Neural cell (in vitro differentiated cells): ENCODE results near the gene AGPAT2. TPM values are rescaled to one million over a fixed set of nuclear protein-coding genes. Genes with fewer than 3 reads are reported as not detected.

Experiments used
- H2AFZ ChIP-seq: fragments of 200-600, 300-800 bp; sonication (generic), shearing (Covaris generic); 2 replicates; pipeline ENCODE4 v1.6.0; 2014; ENCODE audit warnings: low read depth, mild to moderate bottlenecking, antibody characterized with exemption, low read length, moderate library complexity
- H3F3A ChIP-seq: fragments of 200-600 bp; shearing (Covaris generic); 2 replicates; pipeline ENCODE4 v1.6.1; 2016; ENCODE audit warnings: mild to moderate bottlenecking, moderate library complexity, mixed read lengths, antibody characterized with exemption, low read length; ENCODE audit not compliant: insufficient read depth, poor library complexity, severe bottlenecking
- H3K27ac ChIP-seq: fragments of 200-600, 300-800 bp; sonication (generic), shearing (Covaris generic); 2 replicates; pipeline ENCODE4 v1.5.1; 2014; ENCODE audit warnings: mild to moderate bottlenecking, low read length, moderate library complexity
- H3K27me3 ChIP-seq: fragments of 300-800, 200-600 bp; sonication (generic), shearing (Covaris generic); 2 replicates; pipeline ENCODE4 v1.6.0; 2014; ENCODE audit warnings: mild to moderate bottlenecking, low read depth, low read length, moderate library complexity; ENCODE audit not compliant: insufficient read depth
- H3K36me3 ChIP-seq: fragments of 300-800, 200-600 bp; sonication (generic), shearing (Covaris generic); 2 replicates; pipeline ENCODE4 v1.5.1; 2014; ENCODE audit warnings: mild to moderate bottlenecking, antibody characterized with exemption, low read length, moderate library complexity; ENCODE audit not compliant: insufficient read depth
- H3K4me2 ChIP-seq: fragments of 300-800, 200-600 bp; sonication (generic), shearing (Covaris generic); 2 replicates; pipeline ENCODE4 v1.6.0; 2014; ENCODE audit warnings: mild to moderate bottlenecking, low read length
- H3K4me3 ChIP-seq: fragments of 300-800, 200-600 bp; sonication (generic), shearing (Covaris generic); 2 replicates; pipeline ENCODE4 v1.5.1; 2014; ENCODE audit warnings: mild to moderate bottlenecking, low read length, moderate library complexity
- H3K79me2 ChIP-seq: fragments of 200-600 bp; shearing (Covaris generic); replicated peaks from 2 replicates; pipeline ENCODE4 v1.6.0; 2014; ENCODE audit warnings: mild to moderate bottlenecking, low read length, moderate library complexity; ENCODE audit not compliant: insufficient read depth
- H3K9ac ChIP-seq: fragments of 300-800, 200-600 bp; sonication (generic), shearing (Covaris generic); 2 replicates; pipeline ENCODE4 v1.6.1; 2016; ENCODE audit warnings: mild to moderate bottlenecking, low read length, mixed read lengths
- H3K9me2 ChIP-seq: fragments of 200-600 bp; shearing (Covaris generic); 2 replicates; pipeline ENCODE4 v1.6.1; 2016; ENCODE audit warnings: mild to moderate bottlenecking, low read length, mixed read lengths; ENCODE audit not compliant: insufficient read depth
- H3K9me3 ChIP-seq: fragments of 200-600, 300-800 bp; sonication (generic), shearing (Covaris generic); 2 replicates; pipeline ENCODE4 v1.6.1; 2016; ENCODE audit warnings: mild to moderate bottlenecking, mixed run types, low read length, moderate library complexity, mixed read lengths
- H4K20me1 ChIP-seq: fragments of 200-600 bp; shearing (Covaris generic); 2 replicates; pipeline ENCODE4 v1.6.1; 2016; ENCODE audit warnings: mild to moderate bottlenecking, mixed run types; ENCODE audit not compliant: insufficient read depth
- EP300 ChIP-seq: fragments of 450-650 bp; conservative IDR thresholded peaks from 2 replicates; pipeline ENCODE4 v1.6.1; 2014; ENCODE audit warnings: antibody characterized with exemption, mild to moderate bottlenecking, moderate library complexity; ENCODE audit not compliant: poor library complexity, severe bottlenecking
- EZH2 ChIP-seq: fragments of 200-600, 300-800 bp; shearing (Covaris generic), sonication (generic); IDR thresholded peaks from 2 replicates; pipeline ENCODE4 v1.6.1; 2014; ENCODE audit warnings: antibody characterized with exemption, low read length, borderline replicate concordance, mild to moderate bottlenecking; ENCODE audit not compliant: insufficient read depth, poor library complexity, severe bottlenecking
- MXI1 ChIP-seq: fragments of 450-650 bp; conservative IDR thresholded peaks from 2 replicates; pipeline ENCODE4 v1.6.1; 2014; ENCODE audit warnings: antibody characterized with exemption, mild to moderate bottlenecking; ENCODE audit not compliant: poor library complexity, severe bottlenecking
- POLR2AphosphoS5 ChIP-seq: IDR thresholded peaks from 2 replicates; pipeline ENCODE4 v1.6.1; 2012
- RAD21 ChIP-seq: fragments of 450-650 bp; conservative IDR thresholded peaks from 2 replicates; pipeline ENCODE4 v1.6.1; 2014; ENCODE audit warnings: antibody characterized with exemption, mild to moderate bottlenecking, moderate library complexity
- SMC3 ChIP-seq: fragments of 450-650 bp; conservative IDR thresholded peaks from 2 replicates; pipeline ENCODE4 v1.6.1; 2014; ENCODE audit warnings: antibody characterized with exemption, mild to moderate bottlenecking, moderate library complexity; ENCODE audit not compliant: poor library complexity
- TAF1 ChIP-seq: IDR thresholded peaks from 2 replicates; pipeline ENCODE4 v1.6.1; 2012; ENCODE audit warnings: low read depth
- polyA plus RNA-seq: library from polyadenylated mRNA; depleted of rRNA; stranded (reverse); fragments of >200 nt; gene quantifications from 2 replicates; pipeline ENCODE4 v1.2.3, GENCODE V29; 2014
- TF ChIP-seq, protein P1 (sequence below): fragments of 450-650 bp; IDR thresholded peaks from 2 replicates; pipeline ENCODE4 v1.5.1; 2014; ENCODE audit warnings: antibody characterized with exemption, mild to moderate bottlenecking, moderate library complexity; ENCODE audit not compliant: poor library complexity, severe bottlenecking
- TF ChIP-seq, protein P2 (sequence below): IDR thresholded peaks from 2 replicates; pipeline ENCODE4 v1.6.1; 2012; ENCODE audit warnings: borderline replicate concordance

AGPAT2 gene
- polyA plus RNA-seq, 1 donor from 2014 or later, result 1.3 TPM

DNA sequence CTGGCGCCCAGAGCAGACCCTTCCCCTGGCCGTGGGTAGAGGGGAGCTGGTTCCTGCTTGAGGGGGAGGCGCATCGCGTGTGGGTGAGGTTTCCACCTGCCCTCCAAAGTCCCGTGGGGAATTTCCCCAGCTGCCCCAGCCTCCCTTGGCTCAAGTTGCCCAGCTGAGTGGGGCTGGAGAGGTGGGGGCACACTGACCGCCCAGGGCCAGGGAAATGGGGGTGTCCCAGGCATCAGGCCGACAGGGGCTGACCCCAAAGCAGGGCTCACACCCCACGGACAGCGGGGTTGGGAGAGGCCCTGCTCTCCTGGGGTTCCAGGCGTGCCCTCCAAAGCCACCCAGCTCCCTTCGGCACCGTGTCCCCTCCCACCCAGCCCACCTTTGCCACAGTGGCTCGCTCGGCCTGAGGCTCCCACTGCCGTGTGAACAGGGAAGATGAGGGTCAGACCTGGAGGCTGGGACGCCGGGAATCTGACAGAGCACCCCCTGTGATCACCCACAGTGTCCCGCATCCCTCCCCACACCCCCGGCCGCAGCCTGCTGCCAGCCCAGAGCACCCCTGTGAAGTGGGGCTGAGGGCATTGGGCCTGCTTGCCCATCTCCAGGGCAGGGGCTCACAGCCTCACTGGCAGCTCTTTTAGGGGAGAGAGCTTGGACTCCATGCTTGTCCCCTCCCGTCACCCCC, 25.5 kb downstream of the AGPAT2 start:
- Histone ChIP-seq H3K79me2 (no peaks in the 10 kb centered on the region), H3F3A (no peaks in the 10 kb centered on the region), H3K27ac (no peak overlapping the region), H3K9ac (no peak overlapping the region), H3K4me3 (no peak overlapping the region), H4K20me1 (no peaks in the 10 kb centered on the region), H3K4me2 (no peak overlapping the region), H3K9me3 (no peaks in the 10 kb centered on the region), H2AFZ (no peak overlapping the region), H3K9me2 (no peaks in the 10 kb centered on the region), H3K36me3 (no peaks in the 10 kb centered on the region), H3K27me3 (no peaks in the 10 kb centered on the region)
- TF ChIP-seq RAD21 (no peak), TAF1 (no peak), EP300 (no peak), SMC3 (no peak), POLR2AphosphoS5 (no peak)
- TF ChIP-seq, protein P1, sequence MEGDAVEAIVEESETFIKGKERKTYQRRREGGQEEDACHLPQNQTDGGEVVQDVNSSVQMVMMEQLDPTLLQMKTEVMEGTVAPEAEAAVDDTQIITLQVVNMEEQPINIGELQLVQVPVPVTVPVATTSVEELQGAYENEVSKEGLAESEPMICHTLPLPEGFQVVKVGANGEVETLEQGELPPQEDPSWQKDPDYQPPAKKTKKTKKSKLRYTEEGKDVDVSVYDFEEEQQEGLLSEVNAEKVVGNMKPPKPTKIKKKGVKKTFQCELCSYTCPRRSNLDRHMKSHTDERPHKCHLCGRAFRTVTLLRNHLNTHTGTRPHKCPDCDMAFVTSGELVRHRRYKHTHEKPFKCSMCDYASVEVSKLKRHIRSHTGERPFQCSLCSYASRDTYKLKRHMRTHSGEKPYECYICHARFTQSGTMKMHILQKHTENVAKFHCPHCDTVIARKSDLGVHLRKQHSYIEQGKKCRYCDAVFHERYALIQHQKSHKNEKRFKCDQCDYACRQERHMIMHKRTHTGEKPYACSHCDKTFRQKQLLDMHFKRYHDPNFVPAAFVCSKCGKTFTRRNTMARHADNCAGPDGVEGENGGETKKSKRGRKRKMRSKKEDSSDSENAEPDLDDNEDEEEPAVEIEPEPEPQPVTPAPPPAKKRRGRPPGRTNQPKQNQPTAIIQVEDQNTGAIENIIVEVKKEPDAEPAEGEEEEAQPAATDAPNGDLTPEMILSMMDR, result no peak

DNA sequence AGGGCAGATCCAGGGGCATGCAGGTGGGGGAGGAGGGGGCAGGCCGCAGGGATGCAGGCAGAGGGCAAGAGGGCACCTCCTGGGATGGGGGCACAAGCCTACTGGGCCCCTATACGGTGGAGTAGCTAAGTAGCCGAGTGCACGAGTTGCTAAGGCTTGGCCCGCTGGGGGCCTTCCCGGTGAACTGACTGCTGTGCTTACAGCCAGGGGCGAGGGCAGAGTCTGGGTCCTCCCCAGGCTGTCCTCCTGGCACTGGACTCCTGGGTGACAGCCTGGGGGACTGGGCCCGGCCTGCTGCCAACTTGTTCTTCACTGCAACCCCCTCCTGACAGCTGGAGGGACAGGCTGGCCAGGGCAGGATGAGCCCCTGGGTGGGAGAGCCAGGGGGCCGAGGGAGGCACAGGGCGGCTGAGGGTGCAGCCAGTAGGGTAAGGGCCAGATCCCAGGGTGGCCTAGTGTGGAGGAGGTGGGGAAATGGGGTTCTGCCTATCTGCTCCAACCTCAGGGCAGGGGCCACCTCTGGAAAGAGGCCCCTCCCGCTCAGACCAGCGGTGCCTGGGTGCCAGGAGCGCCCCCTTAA, 26.2 kb downstream of the AGPAT2 start:
- Histone ChIP-seq H3K27ac (no peak overlapping the region), H3K4me3 (no peak overlapping the region), H3K79me2 (no peaks in the 10 kb centered on the region), H3F3A (no peaks in the 10 kb centered on the region), H3K27me3 (no peaks in the 10 kb centered on the region), H3K9me2 (no peaks in the 10 kb centered on the region), H3K9me3 (no peaks in the 10 kb centered on the region), H3K36me3 (no peaks in the 10 kb centered on the region), H3K9ac (no peak overlapping the region), H3K4me2 (no peak overlapping the region), H2AFZ (no peak overlapping the region), H4K20me1 (no peaks in the 10 kb centered on the region)
- no peak for TF ChIP-seq EP300
- TF ChIP-seq, protein P2, sequence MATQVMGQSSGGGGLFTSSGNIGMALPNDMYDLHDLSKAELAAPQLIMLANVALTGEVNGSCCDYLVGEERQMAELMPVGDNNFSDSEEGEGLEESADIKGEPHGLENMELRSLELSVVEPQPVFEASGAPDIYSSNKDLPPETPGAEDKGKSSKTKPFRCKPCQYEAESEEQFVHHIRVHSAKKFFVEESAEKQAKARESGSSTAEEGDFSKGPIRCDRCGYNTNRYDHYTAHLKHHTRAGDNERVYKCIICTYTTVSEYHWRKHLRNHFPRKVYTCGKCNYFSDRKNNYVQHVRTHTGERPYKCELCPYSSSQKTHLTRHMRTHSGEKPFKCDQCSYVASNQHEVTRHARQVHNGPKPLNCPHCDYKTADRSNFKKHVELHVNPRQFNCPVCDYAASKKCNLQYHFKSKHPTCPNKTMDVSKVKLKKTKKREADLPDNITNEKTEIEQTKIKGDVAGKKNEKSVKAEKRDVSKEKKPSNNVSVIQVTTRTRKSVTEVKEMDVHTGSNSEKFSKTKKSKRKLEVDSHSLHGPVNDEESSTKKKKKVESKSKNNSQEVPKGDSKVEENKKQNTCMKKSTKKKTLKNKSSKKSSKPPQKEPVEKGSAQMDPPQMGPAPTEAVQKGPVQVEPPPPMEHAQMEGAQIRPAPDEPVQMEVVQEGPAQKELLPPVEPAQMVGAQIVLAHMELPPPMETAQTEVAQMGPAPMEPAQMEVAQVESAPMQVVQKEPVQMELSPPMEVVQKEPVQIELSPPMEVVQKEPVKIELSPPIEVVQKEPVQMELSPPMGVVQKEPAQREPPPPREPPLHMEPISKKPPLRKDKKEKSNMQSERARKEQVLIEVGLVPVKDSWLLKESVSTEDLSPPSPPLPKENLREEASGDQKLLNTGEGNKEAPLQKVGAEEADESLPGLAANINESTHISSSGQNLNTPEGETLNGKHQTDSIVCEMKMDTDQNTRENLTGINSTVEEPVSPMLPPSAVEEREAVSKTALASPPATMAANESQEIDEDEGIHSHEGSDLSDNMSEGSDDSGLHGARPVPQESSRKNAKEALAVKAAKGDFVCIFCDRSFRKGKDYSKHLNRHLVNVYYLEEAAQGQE, result no peak
- TF ChIP-seq, protein P1, result no peak
- no peak for TF ChIP-seq POLR2AphosphoS5
- no peak for TF ChIP-seq TAF1
- TF ChIP-seq RAD21, result no peak
- no peak for TF ChIP-seq MXI1
- no peak for TF ChIP-seq SMC3
- TF ChIP-seq EZH2, result no peak
